ENCODE results near the gene CENPC. TPM values are rescaled to one million over a fixed set of nuclear protein-coding genes. Genes with fewer than 3 reads are reported as not detected.
"Not testable (repeated sequence)": the region's sequence is repeated elsewhere in the genome, so short reads cannot be mapped to it uniquely, and the experiment has no call there.

The CENPC gene
- total and polyA plus RNA-seq, 2 of the 4 experiments (the other 2 are of a cell fraction): 4.2 to 6.6 TPM

DNA sequence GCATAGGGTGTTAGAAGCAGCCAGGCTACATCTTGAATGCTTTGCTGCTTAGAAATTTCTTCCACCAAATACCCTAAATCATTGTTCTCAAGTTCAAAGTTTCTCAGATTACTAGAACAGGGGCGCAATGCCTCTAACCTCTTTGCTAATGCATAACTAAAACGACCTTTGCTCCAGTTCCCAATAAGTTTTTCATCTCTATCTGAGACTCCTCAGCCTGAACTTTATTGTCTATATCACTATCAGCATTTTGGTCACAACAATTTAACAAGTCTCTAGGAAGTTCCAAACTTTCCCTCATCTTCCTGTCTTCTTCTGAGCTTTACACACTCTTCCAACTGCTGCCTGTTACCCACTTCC lies 92.5 kb downstream of the CENPC start:
- CTCF ChIA-PET; H2BK120ac ChIP-seq (ENCODE audit: low read depth, low read length); ATAC-seq (ENCODE audit: low read depth); dilution Hi-C loops (cut with HindIII; ENCODE audit: low sequenced_read_pairs, unreplicated experiment); intact Hi-C loops (cut with micrococcal nuclease); H3K4me2 ChIP-seq (ENCODE audit: low read depth, low read length); H3K4me3 ChIP-seq (ENCODE audit: insufficient read depth, low read depth, low read length); H3K36me3 ChIP-seq (ENCODE audit: control insufficient read depth, insufficient read depth, low read length); H4K20me1 ChIP-seq (ENCODE audit: insufficient read depth, low read length); H3K9me3 ChIP-seq (ENCODE audit: control insufficient read depth, insufficient read depth, low read length); H2AFZ ChIP-seq (replicated peaks; ENCODE audit: low read length, poor library complexity); H2AK9ac ChIP-seq (replicated peaks; ENCODE audit: low read depth, low read length, poor library complexity); H4K5ac ChIP-seq (ENCODE audit: low read depth, low read length); H3K27me3 ChIP-seq (ENCODE audit: control insufficient read depth, insufficient read depth, low read length); H3K9me1 ChIP-seq (ENCODE audit: insufficient read depth, low read length); H3K79me1 ChIP-seq (ENCODE audit: low read depth in 1 of 2, low read length in 2 of 2); H2BK5ac ChIP-seq (ENCODE audit: low read depth, low read length, poor library complexity, severe bottlenecking); H2BK20ac ChIP-seq (ENCODE audit: low read depth, low read length); H2AK5ac ChIP-seq (ENCODE audit: low read depth, low read length); H3K18ac ChIP-seq (ENCODE audit: low read depth, low read length); H3K23ac ChIP-seq (ENCODE audit: low read depth, low read length); H3K27ac ChIP-seq (ENCODE audit: insufficient read depth, low read length); H3K4ac ChIP-seq (ENCODE audit: low read depth, low read length); DNase-seq; H2BK15ac ChIP-seq (ENCODE audit: low read depth, low read length); H4K8ac ChIP-seq (ENCODE audit: low read depth in 2 of 2, low read length in 2 of 2); H3K14ac ChIP-seq (replicated peaks; ENCODE audit: low read depth, low read length); in situ Hi-C loops (cut with MboI; ENCODE audit: low sequenced_read_pairs); POLR2A ChIA-PET (ENCODE audit: unreplicated experiment); H3K4me1 ChIP-seq (ENCODE audit: control insufficient read depth, insufficient read depth, low read length); H3K9ac ChIP-seq (ENCODE audit: low read depth, low read length); H3K56ac ChIP-seq (ENCODE audit: extremely low read depth, insufficient read depth, low read length); H4K91ac ChIP-seq (ENCODE audit: insufficient read depth, low read depth, low read length); BruUV-seq (replicated peaks): not testable (repeated sequence)
- 94% methylated on average over 2 of the region's 2 CpGs; no CpG with 5 or more reads in 1 of the 2 experiments for WGBS, 2 experiments (ENCODE audit: extremely low coverage in 2 of 2, insufficient read length in 1 of 2)
